IMR-90 (cell line): Measurements from ENCODE around the gene DSTYK. TPM values are rescaled to one million over a fixed set of nuclear protein-coding genes. Genes with fewer than 3 reads are reported as not detected.

ENCODE experiments used
- ATAC-seq: fragments of 200-7000 bp; cut with Tn5 transposase; 2 replicates; pipeline ENCODE4 v1.9.1; 2020; ENCODE audit warnings: low read depth, mild to moderate bottlenecking, moderate library complexity
- BruUV-seq: library from RNA; stranded (reverse); fragments of 400-500 nt; replicated peaks from 2 replicates; lab custom pipeline; 2021; lab: Mats Ljungman, UMichigan
- CTCF ChIA-PET: fragments of 300-600 bp; formaldehyde crosslinking; extraction: SDS; loops from one replicate; lab custom pipeline; 2021; ENCODE audit warnings: antibody characterized with exemption; lab: Yijun Ruan, JAX
- POLR2A ChIA-PET: fragments of 300-600 bp; sonication (Branson Sonifier 250); formaldehyde crosslinking; loops from one replicate; lab custom pipeline; 2022; ENCODE audit warnings: antibody characterized with exemption; ENCODE audit not compliant: unreplicated experiment; lab: Charles Lee
- DNase-seq: peaks from one replicate; pipeline ENCODE4 v3.0.0; 2013
- H2AFZ ChIP-seq: replicated peaks from 2 replicates; pipeline ENCODE3; 2013; ENCODE audit warnings: low read length, mild to moderate bottlenecking; ENCODE audit not compliant: poor library complexity
- H2AK5ac ChIP-seq: 2 replicates; pipeline ENCODE4 v1.6.1; 2013; ENCODE audit warnings: low read depth, low read length, inconsistent platforms
- H2AK9ac ChIP-seq: replicated peaks from 2 replicates; pipeline ENCODE3; 2013; ENCODE audit warnings: mild to moderate bottlenecking, low read depth, low read length, moderate library complexity; ENCODE audit not compliant: poor library complexity
- H2BK120ac ChIP-seq: 2 replicates; pipeline ENCODE4 v1.6.1; 2013; ENCODE audit warnings: low read depth, low read length, inconsistent platforms
- H2BK15ac ChIP-seq: 3 replicates; pipeline ENCODE4 v1.6.1; 2013; ENCODE audit warnings: low read depth, low read length, inconsistent platforms
- H2BK20ac ChIP-seq: 2 replicates; pipeline ENCODE4 v1.6.1; 2013; ENCODE audit warnings: low read depth, mild to moderate bottlenecking, inconsistent platforms, low read length, moderate library complexity
- H2BK5ac ChIP-seq: 2 replicates; pipeline ENCODE4 v1.6.1; 2013; ENCODE audit warnings: mild to moderate bottlenecking, low read depth, low read length, inconsistent platforms; ENCODE audit not compliant: poor library complexity, severe bottlenecking
- H3K14ac ChIP-seq: replicated peaks from 2 replicates; pipeline ENCODE4 v1.6.1; 2013; ENCODE audit warnings: low read depth, low read length, inconsistent platforms
- H3K18ac ChIP-seq: 2 replicates; pipeline ENCODE4 v1.6.1; 2013; ENCODE audit warnings: low read depth, low read length, control low read depth
- H3K23ac ChIP-seq: 2 replicates; pipeline ENCODE4 v1.6.1; 2013; ENCODE audit warnings: low read depth, low read length, inconsistent platforms
- H3K27ac ChIP-seq: 2 replicates; pipeline ENCODE4 v1.5.1; 2013; ENCODE audit warnings: mild to moderate bottlenecking, control low read depth, low read length; ENCODE audit not compliant: insufficient read depth
- H3K27me3 ChIP-seq: 2 replicates; pipeline ENCODE4 v1.6.1; 2013; ENCODE audit warnings: low read length; ENCODE audit not compliant: control insufficient read depth, insufficient read depth
- H3K36me3 ChIP-seq: 2 replicates; pipeline ENCODE4 v1.6.1; 2013; ENCODE audit warnings: low read length, mixed read lengths; ENCODE audit not compliant: control insufficient read depth, insufficient read depth
- H3K4ac ChIP-seq: 2 replicates; pipeline ENCODE4 v1.6.1; 2013; ENCODE audit warnings: low read depth, low read length, inconsistent platforms
- H3K4me1 ChIP-seq: 2 replicates; pipeline ENCODE4 v1.6.1; 2013; ENCODE audit warnings: low read length, mixed read lengths; ENCODE audit not compliant: control insufficient read depth, insufficient read depth
- H3K4me2 ChIP-seq: 2 replicates; pipeline ENCODE4 v1.6.1; 2013; ENCODE audit warnings: low read depth, mild to moderate bottlenecking, control low read depth, low read length, moderate library complexity
- H3K4me3 ChIP-seq: 2 replicates; pipeline ENCODE4 v1.5.1; 2013; ENCODE audit warnings: low read depth, mild to moderate bottlenecking, control low read depth, low read length, moderate library complexity; ENCODE audit not compliant: insufficient read depth
- H3K56ac ChIP-seq: 2 replicates; pipeline ENCODE4 v1.6.1; 2013; ENCODE audit warnings: low read length, inconsistent platforms; ENCODE audit not compliant: insufficient read depth; ENCODE audit errors: extremely low read depth
- H3K79me1 ChIP-seq, 2 experiments: 2 replicates each; pipeline ENCODE4 v1.6.1; 2013; ENCODE audit warnings: low read length in 2 of 2, inconsistent platforms in 1 of 2, low read depth in 1 of 2
- H3K9ac ChIP-seq: 2 replicates; pipeline ENCODE4 v1.6.1; 2013; ENCODE audit warnings: low read depth, low read length, control low read depth
- H3K9me1 ChIP-seq: 2 replicates; pipeline ENCODE4 v1.6.1; 2013; ENCODE audit warnings: low read length, inconsistent platforms; ENCODE audit not compliant: insufficient read depth
- H3K9me3 ChIP-seq: 2 replicates; pipeline ENCODE4 v1.6.1; 2013; ENCODE audit warnings: low read length; ENCODE audit not compliant: control insufficient read depth, insufficient read depth
- H4K20me1 ChIP-seq: 2 replicates; pipeline ENCODE4 v1.6.1; 2013; ENCODE audit warnings: low read length, inconsistent platforms; ENCODE audit not compliant: insufficient read depth
- H4K5ac ChIP-seq: 2 replicates; pipeline ENCODE4 v1.6.1; 2013; ENCODE audit warnings: mild to moderate bottlenecking, low read depth, low read length, control low read depth
- H4K8ac ChIP-seq, 2 experiments: 2 replicates each; pipeline ENCODE4 v1.6.1; 2013; ENCODE audit warnings: low read depth in 2 of 2, low read length in 2 of 2, control low read depth in 1 of 2, inconsistent platforms in 1 of 2
- H4K91ac ChIP-seq: 2 replicates; pipeline ENCODE4 v1.6.1; 2013; ENCODE audit warnings: low read depth, low read length, inconsistent platforms; ENCODE audit not compliant: insufficient read depth
- BHLHE40 ChIP-seq: fragments of 150-350 bp; IDR thresholded peaks from 2 replicates; pipeline ENCODE4 v1.6.1; 2016; ENCODE audit warnings: mild to moderate bottlenecking, low read depth, low read length
- CEBPB ChIP-seq: IDR thresholded peaks from 2 replicates; pipeline ENCODE4 v1.6.1; 2012; ENCODE audit warnings: low read depth, low read length, improper control_type of control experiment
- CHD1 ChIP-seq: IDR thresholded peaks from 2 replicates; pipeline ENCODE4 v1.6.1; 2012; ENCODE audit warnings: low read depth, low read length, improper control_type of control experiment
- FOS ChIP-seq: fragments of 150-350 bp; IDR thresholded peaks from 2 replicates; pipeline ENCODE4 v1.6.1; 2016; ENCODE audit warnings: low read depth, low read length
- MAFK ChIP-seq: IDR thresholded peaks from 2 replicates; pipeline ENCODE4 v1.6.1; 2012; ENCODE audit warnings: low read depth, low read length, improper control_type of control experiment
- MAZ ChIP-seq: IDR thresholded peaks from 2 replicates; pipeline ENCODE4 v1.6.1; 2012; ENCODE audit warnings: low read depth, mild to moderate bottlenecking, low read length, improper control_type of control experiment, moderate library complexity, borderline replicate concordance
- MXI1 ChIP-seq: IDR thresholded peaks from 2 replicates; pipeline ENCODE4 v1.6.1; 2012; ENCODE audit warnings: low read depth, mild to moderate bottlenecking, low read length, moderate library complexity, borderline replicate concordance
- NFE2L2 ChIP-seq: fragments of 150-350 bp; IDR thresholded peaks from 2 replicates; pipeline ENCODE4 v1.6.1; 2016; ENCODE audit warnings: low read depth, mild to moderate bottlenecking, low read length
- POLR2A ChIP-seq: IDR thresholded peaks from 2 replicates; pipeline ENCODE4 v1.6.1; 2012; ENCODE audit warnings: mild to moderate bottlenecking, low read depth, low read length
- RAD21 ChIP-seq: IDR thresholded peaks from 2 replicates; pipeline ENCODE4 v1.6.1; 2012; ENCODE audit warnings: low read length, improper control_type of control experiment
- RCOR1 ChIP-seq: IDR thresholded peaks from 2 replicates; pipeline ENCODE4 v1.6.1; 2012; ENCODE audit warnings: mild to moderate bottlenecking, low read length, improper control_type of control experiment; ENCODE audit not compliant: insufficient replicate concordance
- RFX5 ChIP-seq: IDR thresholded peaks from 2 replicates; pipeline ENCODE4 v1.8.0; 2012; ENCODE audit warnings: low read depth, mild to moderate bottlenecking, low read length, moderate library complexity
- SMC3 ChIP-seq: fragments of 150-350 bp; IDR thresholded peaks from 2 replicates; pipeline ENCODE4 v1.6.1; 2016; ENCODE audit warnings: low read depth, mild to moderate bottlenecking, antibody characterized with exemption, low read length, moderate library complexity
- WGBS, 2 experiments: methylation state at CpG; one replicate each; pipeline versions ENCODE4 v1.1.5 to v1.1.7; 2013; ENCODE audit warnings: missing lambda C conversion rate in 2 of 2; ENCODE audit not compliant: insufficient read length in 1 of 2; ENCODE audit errors: extremely low coverage in 2 of 2; 5-methylcytosine and 5-hydroxymethylcytosine counted together
- dilution Hi-C: fragments of 300-500 bp; cut with HindIII; formaldehyde crosslinking; loops from one replicate; pipeline ENCODE4 v1.14.3; 2018; ENCODE audit warnings: low sequenced_read_pairs; ENCODE audit not compliant: unreplicated experiment
- in situ Hi-C: fragments of 300-500 bp; cut with MboI; formaldehyde crosslinking; loops from 3 replicates; pipeline ENCODE4 v1.14.3; 2019; ENCODE audit warnings: low sequenced_read_pairs, inconsistent platforms, mixed read lengths
- intact Hi-C: fragments of 100-400 bp; cut with micrococcal nuclease; formaldehyde crosslinking; loops from 2 replicates; pipeline ENCODE4 v1.10.0; 2022
- polyA plus RNA-seq, 3 experiments: library from polyadenylated mRNA; depleted of rRNA; stranded (reverse); fragments of >200 nt; gene quantifications; 2 replicates each; pipeline ENCODE4 v1.2.3, GENCODE V29; 2012; ENCODE audit warnings: low replicate concordance in 1 of 3
- total RNA-seq: library from RNA; depleted of rRNA; stranded (reverse); fragments of >200 nt; gene quantifications from 2 replicates; pipeline ENCODE4 v1.2.3, GENCODE V29; 2012
- TF ChIP-seq, protein P1 (sequence below): conservative IDR thresholded peaks from 2 replicates; pipeline ENCODE4 v1.5.1; 2012; ENCODE audit warnings: mild to moderate bottlenecking, low read depth, low read length, improper control_type of control experiment
- TF ChIP-seq, protein P2 (sequence below): fragments of 150-350 bp; IDR thresholded peaks from 2 replicates; pipeline ENCODE4 v1.6.1; 2017; ENCODE audit warnings: mild to moderate bottlenecking, antibody characterized with exemption, low read length, low read depth
- TF ChIP-seq, protein P3 (sequence below): fragments of 150-350 bp; IDR thresholded peaks from 2 replicates; pipeline ENCODE4 v1.6.1; 2016; ENCODE audit warnings: low read depth, mild to moderate bottlenecking, low read length, moderate library complexity, borderline replicate concordance

DSTYK gene
- total and polyA plus RNA-seq, 2 of the 4 experiments (the other 2 are of a cell fraction), result 8.0 to 18.3 TPM

DNA sequence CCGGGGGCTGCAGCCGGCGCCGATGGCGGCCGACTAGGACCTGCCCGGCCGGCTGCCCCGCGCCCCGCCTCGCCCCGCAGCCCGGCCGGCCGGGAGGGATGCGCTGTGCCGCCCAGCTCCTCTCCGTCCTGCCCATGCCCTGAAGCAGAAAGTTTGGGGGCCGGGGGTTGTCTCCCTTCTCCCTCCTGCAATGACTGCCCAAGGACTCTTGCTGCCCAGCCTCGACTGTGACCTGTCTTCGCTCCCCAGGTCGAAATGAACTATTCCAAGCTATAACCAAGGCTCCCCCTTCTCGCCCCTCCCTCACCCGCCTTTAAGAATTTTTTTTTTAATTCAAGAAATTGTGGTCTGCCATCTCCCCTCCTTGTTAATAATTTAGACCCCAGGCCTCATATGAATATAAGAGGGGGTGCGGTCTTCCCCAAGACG lies 16.6 kb upstream of the DSTYK start:
- Histone ChIP-seq H3K4ac (peak overlapping the region; percentile 65), H2AK9ac (peak overlapping the region; percentile 81), H4K5ac (no peak overlapping the region), H3K4me3 (peak overlapping the region; percentile 90), H3K9ac (peak overlapping the region; percentile 54), H3K27me3 (no peaks in the 10 kb centered on the region), H3K79me1 (no peaks in the 10 kb centered on the region; a peak in 1 of 4 replicates), H2BK20ac (no peak overlapping the region), H2AFZ (peak overlapping the region; percentile 97), H3K14ac (no peak overlapping the region), H3K36me3 (no peaks in the 10 kb centered on the region), H4K8ac (peak overlapping the region in 1 of 2 experiments; percentile 40; a peak in 1 of 4 replicates), H2BK120ac (no peak overlapping the region), H3K9me3 (no peaks in the 10 kb centered on the region), H4K91ac (no peak overlapping the region), H2BK15ac (no peak overlapping the region), H3K4me2 (peak overlapping the region; percentile 99), H3K18ac (no peak overlapping the region), H3K27ac (no peak overlapping the region; the same call in 1 of the 2 replicates), H3K56ac (no peak overlapping the region), H3K9me1 (peaks cover 8% of the 10 kb centered on the region; the same call in 1 of the 2 replicates), H3K4me1 (peaks cover 14% of the 10 kb centered on the region), H3K23ac (0 out of 2 replicates have a peak overlapping the region, but pooled peaks have one; percentile 47), H2BK5ac (no peak overlapping the region), H2AK5ac (no peak overlapping the region), H4K20me1 (no peaks in the 10 kb centered on the region; the same call in 1 of the 2 replicates)
- 0% methylated on average over 3 of the region's 27 CpGs; no CpG with 5 or more reads in 1 of the 2 experiments for WGBS, 2 experiments
- POLR2A ChIA-PET, result interaction anchor here (1.0 kb wide), 1 partner anchor 42 kb away, joined by 4 read pairs; no protein-coding TSS in a partner anchor
- DNase-seq, result no peak
- dilution Hi-C loops (no loop called here), intact Hi-C loops (loop anchor here (2.0 to 5.0 kb wide), 2 partner anchors 29 to 86 kb away; no protein-coding TSS in a partner anchor), in situ Hi-C loops (no loop called here)
- no TSS peak for BruUV-seq
- CTCF ChIA-PET, result interaction anchor here (0.6 to 2.9 kb wide), 5 partner anchors 8 to 423 kb away, joined by 3 to 29 read pairs (median 3); no protein-coding TSS in a partner anchor
- TF ChIP-seq RFX5, result no peak
- TF ChIP-seq, protein P1, sequence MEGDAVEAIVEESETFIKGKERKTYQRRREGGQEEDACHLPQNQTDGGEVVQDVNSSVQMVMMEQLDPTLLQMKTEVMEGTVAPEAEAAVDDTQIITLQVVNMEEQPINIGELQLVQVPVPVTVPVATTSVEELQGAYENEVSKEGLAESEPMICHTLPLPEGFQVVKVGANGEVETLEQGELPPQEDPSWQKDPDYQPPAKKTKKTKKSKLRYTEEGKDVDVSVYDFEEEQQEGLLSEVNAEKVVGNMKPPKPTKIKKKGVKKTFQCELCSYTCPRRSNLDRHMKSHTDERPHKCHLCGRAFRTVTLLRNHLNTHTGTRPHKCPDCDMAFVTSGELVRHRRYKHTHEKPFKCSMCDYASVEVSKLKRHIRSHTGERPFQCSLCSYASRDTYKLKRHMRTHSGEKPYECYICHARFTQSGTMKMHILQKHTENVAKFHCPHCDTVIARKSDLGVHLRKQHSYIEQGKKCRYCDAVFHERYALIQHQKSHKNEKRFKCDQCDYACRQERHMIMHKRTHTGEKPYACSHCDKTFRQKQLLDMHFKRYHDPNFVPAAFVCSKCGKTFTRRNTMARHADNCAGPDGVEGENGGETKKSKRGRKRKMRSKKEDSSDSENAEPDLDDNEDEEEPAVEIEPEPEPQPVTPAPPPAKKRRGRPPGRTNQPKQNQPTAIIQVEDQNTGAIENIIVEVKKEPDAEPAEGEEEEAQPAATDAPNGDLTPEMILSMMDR, result no peak
- TF ChIP-seq RAD21, result no peak
- TF ChIP-seq CEBPB, result no peak
- TF ChIP-seq MAZ, result no peak
- TF ChIP-seq, protein P2, sequence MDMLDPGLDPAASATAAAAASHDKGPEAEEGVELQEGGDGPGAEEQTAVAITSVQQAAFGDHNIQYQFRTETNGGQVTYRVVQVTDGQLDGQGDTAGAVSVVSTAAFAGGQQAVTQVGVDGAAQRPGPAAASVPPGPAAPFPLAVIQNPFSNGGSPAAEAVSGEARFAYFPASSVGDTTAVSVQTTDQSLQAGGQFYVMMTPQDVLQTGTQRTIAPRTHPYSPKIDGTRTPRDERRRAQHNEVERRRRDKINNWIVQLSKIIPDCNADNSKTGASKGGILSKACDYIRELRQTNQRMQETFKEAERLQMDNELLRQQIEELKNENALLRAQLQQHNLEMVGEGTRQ, result no peak
- TF ChIP-seq NFE2L2, result no peak
- TF ChIP-seq, protein P3, sequence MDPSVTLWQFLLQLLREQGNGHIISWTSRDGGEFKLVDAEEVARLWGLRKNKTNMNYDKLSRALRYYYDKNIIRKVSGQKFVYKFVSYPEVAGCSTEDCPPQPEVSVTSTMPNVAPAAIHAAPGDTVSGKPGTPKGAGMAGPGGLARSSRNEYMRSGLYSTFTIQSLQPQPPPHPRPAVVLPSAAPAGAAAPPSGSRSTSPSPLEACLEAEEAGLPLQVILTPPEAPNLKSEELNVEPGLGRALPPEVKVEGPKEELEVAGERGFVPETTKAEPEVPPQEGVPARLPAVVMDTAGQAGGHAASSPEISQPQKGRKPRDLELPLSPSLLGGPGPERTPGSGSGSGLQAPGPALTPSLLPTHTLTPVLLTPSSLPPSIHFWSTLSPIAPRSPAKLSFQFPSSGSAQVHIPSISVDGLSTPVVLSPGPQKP, result no peak
- TF ChIP-seq BHLHE40, result no peak
- TF ChIP-seq POLR2A, result no peak
- TF ChIP-seq MAFK, result no peak
- TF ChIP-seq SMC3, result no peak
- TF ChIP-seq CHD1, result no peak
- TF ChIP-seq RCOR1, result no peak
- no peak for TF ChIP-seq MXI1
- no peak for TF ChIP-seq FOS
- ATAC-seq, result peak; percentile 59
